Heart left ventricle (tissue), 13 donors: Measurements from ENCODE around the gene TRIM67.

Experiments
- POLR2A ChIP-seq, 2 donors: fragments of 450-650 bp; IDR thresholded peaks; one replicate each; pipeline ENCODE4 v1.6.1; 2017; ENCODE audit warnings: antibody characterized with exemption in 2 of 2, mild to moderate bottlenecking in 2 of 2, moderate library complexity in 2 of 2
- TF ChIP-seq, protein P1 (sequence below), 12 donors: fragments of 200-600 bp; sonication (generic) in 4 of 12; IDR thresholded peaks; one replicate each; pipeline versions ENCODE4 v1.5.0 to v1.8.0; 2018 to 2022; ENCODE audit warnings: antibody characterized with exemption in 12 of 12, mild to moderate bottlenecking in 5 of 12
- donor health status: ischemic (EF 13 %, LVEDD 7.1; RV severe dilation, severe dysfunction).
- donor health status: DM: no; HTN: yes; CAD: no.
- donor health status: DM: no; HTN: no; CAD: no.
- donor health status: ischemic (EF 25% LVEDD 6.9; RV normal size, moderate dysfunction).
- donor health status: ischemic (EF 25% LVEDD 5.7; RV mildly dilated, moderate dysfunction).
- donor health status: ischemic (EF 35%, LVEDD 5.7; RV mildly dilated, moderate dysfunction).
- donor health status: nonischemic (EF 11% LVEDD 7.7; RV severe dilation, severe dysfunction).
- donor health status: DM: yes; HTN: yes; CAD: no.
- donor health status: PGD.
- donor health status: ischemic (EF 29% LVEDD 5.4; RV normal size, mild dysfunction).
- donor health status: nonischemic (EF 23%, LVEDD 6.1; RV moderate dilation, normal function).

DNA sequence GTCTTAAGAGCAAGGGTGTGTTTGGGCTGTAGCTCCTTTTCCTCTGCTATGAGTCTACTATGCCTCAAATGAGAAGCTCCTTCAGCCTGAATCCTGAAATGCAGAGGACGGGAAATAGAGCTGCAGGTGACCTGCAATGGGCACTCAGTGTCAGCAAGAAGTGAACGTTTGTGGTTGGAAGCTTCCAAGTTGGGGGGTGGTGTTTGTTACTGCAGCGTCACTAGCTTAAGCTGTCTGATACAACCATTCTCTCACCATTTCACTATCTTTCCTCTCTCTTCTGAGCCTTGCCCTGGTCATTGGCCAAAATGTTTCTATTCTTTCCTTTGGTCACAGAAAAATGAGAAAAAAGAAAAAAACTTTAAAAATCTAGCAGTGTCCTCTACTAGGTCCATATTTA, 19.4 kb downstream of the TRIM67 start:
- TF ChIP-seq, protein P1, sequence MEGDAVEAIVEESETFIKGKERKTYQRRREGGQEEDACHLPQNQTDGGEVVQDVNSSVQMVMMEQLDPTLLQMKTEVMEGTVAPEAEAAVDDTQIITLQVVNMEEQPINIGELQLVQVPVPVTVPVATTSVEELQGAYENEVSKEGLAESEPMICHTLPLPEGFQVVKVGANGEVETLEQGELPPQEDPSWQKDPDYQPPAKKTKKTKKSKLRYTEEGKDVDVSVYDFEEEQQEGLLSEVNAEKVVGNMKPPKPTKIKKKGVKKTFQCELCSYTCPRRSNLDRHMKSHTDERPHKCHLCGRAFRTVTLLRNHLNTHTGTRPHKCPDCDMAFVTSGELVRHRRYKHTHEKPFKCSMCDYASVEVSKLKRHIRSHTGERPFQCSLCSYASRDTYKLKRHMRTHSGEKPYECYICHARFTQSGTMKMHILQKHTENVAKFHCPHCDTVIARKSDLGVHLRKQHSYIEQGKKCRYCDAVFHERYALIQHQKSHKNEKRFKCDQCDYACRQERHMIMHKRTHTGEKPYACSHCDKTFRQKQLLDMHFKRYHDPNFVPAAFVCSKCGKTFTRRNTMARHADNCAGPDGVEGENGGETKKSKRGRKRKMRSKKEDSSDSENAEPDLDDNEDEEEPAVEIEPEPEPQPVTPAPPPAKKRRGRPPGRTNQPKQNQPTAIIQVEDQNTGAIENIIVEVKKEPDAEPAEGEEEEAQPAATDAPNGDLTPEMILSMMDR (IDR thresholded peaks at IDR 0.05) = no peak
- TF ChIP-seq POLR2A (IDR thresholded peaks at IDR 0.05) = no peak
